HG03521 (cell line): ENCODE measurements around the gene ABHD14A.

ENCODE experiments used
- ATAC-seq: cut with Tn5 transposase; IDR thresholded peaks from one replicate; pipeline ENCODE4 v1.9.1; 2021; ENCODE audit warnings: mild to moderate bottlenecking, moderate library complexity; ENCODE audit not compliant: unreplicated experiment

ABHD14A gene

GRCh38 chr3:52015438-52016228, 40.8 kb downstream of the ABHD14A start:
- no peak for ATAC-seq

DNA sequence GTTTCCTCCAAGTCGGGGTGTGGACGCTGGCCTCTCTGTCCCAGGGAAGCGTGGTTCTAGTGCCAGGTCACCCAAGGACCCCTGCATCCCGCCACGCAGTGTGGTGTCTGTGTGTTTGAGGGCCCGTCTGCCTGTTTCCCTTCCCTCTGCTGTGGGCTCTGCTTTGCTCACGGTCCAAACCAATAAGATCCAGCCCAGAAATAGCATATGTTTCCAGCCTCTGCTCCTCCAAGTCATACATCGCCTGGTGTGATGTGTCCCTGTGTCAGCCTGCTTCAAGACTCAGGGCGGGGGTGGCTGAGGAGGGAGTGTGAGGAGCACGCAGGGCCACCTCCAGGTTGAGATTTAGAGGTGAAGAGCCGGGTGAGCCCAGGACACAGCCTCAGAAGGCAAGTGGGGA, 42.7 kb downstream of the ABHD14A start:
- no peak for ATAC-seq

- no peak for ATAC-seq
These were observed 43.6 kb downstream of the ABHD14A start for GRCh38 chr3:52018319-52019000.

GRCh38 chr3:52019352-52020080, 44.7 kb downstream of the ABHD14A start:
- no peak for ATAC-seq

GRCh38 chr3:52020796-52021195, 45.9 kb downstream of the ABHD14A start:
- ATAC-seq = no peak

- ATAC-seq = no peak
These were observed 46.8 kb downstream of the ABHD14A start for GRCh38 chr3:52021489-52022268.

- no peak for ATAC-seq
These were observed 47.6 kb downstream of the ABHD14A start for GRCh38 chr3:52022323-52023100.

- ATAC-seq = no peak
These were observed 48.4 kb downstream of the ABHD14A start for GRCh38 chr3:52023101-52023770.

DNA sequence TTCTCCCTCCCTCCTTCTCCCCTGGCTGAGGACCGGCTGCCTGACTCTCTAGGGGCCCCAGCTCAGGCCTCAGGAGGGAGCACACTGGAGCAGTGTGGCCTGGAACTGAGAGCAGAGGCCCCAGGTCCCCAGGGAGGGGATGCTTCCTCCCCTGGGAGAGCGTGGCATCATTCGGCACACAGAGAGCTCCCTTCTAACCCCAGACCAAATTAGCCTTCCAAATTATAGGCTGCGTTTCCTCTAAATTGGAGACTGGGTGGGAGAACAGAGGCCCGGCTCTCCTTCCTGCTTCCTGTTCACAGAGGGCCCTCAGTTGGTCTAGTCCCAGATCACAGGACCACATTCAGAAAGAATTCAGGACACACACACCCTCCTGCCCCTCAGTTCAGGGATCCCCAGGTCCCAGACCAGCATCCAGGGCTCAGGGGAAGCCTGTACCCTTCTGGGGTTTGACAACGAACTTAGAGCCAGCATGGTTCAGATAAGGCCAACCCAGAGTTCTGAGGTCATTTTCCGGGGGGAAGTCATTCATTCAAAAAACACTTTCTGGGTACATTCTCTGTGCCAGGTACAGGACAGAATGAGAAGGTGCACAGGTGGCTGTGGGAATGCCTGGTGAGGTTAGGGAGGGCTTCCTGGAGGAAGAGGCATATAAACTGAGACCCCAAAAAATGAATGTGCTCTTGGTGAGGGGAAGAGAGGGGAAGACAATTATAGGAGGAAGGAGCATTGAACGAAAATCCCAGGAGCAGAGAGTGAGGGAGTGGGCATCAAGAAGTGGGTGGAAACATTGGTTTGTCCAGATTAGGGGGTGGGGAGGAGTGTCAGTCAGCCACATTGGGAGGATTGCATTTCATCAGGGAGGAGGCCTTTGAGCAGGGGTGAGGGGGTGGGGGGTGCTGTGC, 49.2 kb downstream of the ABHD14A start:
- no peak for ATAC-seq

DNA sequence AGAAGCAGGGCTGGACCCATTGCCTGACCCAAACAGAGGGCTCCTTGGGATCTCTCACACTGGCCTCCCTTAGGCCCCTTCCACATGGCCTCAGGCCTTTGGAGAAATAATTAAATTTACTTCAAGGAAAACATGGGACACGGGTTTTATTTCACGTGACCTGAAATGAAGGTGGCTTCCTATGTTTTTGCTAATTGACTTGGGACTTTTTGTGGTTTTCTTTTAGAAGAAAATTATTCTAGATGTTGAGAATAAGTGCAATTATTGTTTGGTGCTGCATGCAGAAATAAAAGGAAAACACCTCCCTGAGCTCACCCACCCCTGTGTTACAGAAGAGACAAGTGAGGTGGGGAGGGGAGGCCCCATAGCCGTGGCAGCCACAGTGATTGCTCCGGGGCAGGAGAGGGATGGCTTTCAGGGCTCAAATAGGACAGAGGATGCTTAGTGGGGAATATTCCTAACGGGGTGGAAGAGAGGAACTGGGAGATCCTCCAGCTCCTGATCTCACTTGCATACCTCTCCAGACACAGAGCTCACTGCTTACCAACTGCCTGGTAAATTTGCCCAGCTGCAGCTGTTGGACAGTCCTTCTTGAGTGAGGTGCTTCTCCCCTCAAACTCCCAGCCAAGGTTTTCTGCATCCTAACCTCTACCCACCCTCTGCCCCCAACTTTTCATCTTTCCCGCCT, 50.0 kb downstream of the ABHD14A start:
- ATAC-seq = no peak

GRCh38 chr3:52025453-52025852, 50.6 kb downstream of the ABHD14A start:
- ATAC-seq = no peak

DNA sequence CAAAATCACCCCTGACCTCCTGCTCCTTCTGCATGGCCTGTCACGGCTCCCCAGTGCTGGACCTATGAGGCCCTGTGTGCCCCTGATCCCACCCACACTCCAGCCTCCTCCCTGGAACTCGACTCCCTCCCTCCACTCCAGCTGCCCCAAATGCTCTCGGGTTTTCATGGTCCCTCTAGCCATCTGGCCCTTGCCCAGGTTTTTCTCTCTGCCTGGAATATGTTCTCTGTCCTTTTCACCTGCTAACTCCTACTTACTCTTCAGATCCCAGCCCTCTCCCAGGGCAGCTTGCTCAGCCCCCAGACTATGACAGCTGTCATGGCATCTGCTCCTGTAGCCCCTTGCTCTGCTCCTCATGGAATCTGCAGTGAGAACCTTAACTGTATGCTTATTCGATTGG, 51.2 kb downstream of the ABHD14A start:
- no peak for ATAC-seq

GRCh38 chr3:52028572-52028971, 53.7 kb downstream of the ABHD14A start:
- ATAC-seq = no peak

DNA sequence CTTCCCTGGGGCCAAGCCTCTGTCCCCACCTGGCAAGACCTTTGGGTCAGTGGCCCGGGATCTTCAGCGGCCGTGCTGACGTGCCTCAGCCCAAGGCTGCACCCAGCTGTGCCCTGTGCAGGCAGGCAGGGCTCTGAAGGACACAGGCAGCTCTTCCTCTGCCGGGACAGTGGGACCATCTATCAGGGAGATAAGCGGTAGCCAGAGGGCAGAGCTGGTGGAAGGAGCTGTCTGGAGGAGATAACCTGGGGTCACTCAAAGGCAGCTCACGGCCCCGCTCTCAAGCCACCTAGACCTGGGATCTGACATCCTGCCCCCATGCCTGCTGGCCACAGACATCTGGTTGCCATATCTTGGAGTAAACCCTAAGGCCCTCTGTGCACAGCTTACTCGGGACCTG, 54.2 kb downstream of the ABHD14A start:
- no peak for ATAC-seq

DNA sequence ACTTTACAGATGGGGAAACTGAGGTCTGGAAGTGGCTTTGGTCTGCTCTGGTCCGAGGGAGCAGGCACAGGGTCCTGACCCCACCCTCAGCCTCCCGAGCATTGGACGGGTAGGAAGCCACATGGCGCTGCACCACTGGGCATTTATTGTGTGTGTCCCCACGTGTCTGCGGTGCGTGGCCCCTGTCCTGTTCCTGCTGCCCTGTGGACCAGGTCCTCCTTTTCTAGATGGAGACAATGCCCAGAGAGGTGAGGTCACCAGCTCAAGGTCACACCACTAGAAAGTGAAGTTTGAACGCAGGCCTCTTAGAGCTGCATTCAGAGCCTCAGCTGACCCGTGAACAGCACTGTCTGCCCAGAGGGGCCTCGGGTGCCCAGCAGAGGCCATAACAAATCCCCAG, 54.7 kb downstream of the ABHD14A start:
- no peak for ATAC-seq
